ENCODE results near the gene NFATC3. TPM values are rescaled to one million over a fixed set of nuclear protein-coding genes. Genes with fewer than 3 reads are reported as not detected.

NFATC3 gene
- total and polyA plus RNA-seq, 4 donors: 9.7 to 21.2 (median 16.8) TPM

DNA sequence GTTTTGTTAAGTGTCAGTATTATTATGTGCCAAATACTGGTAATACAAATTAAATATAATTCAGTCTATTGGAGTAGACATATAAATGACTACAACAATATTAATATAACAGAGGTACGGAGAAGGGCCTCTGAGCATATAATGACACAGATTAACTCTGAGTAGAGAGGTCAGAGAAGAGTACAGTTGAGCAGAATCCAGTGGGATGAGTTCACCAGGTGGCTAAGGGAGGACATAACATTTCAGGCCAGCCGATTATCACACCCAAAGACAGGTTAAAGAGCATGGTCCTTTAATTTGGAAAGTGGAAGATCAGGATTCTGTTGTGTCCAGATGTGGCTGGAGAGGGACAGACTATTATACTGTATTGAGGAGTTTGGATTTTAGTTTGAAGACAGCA is 11.3 kb downstream of the NFATC3 start:
- 89% methylated on average over 2 of the region's 2 CpGs for WGBS
- DNase-seq (ENCODE audit: low spot score): no peak
- no peak overlapping the region for H3K27ac ChIP-seq (ENCODE audit: low read depth in 1 of 2, low read length in 2 of 2)

DNA sequence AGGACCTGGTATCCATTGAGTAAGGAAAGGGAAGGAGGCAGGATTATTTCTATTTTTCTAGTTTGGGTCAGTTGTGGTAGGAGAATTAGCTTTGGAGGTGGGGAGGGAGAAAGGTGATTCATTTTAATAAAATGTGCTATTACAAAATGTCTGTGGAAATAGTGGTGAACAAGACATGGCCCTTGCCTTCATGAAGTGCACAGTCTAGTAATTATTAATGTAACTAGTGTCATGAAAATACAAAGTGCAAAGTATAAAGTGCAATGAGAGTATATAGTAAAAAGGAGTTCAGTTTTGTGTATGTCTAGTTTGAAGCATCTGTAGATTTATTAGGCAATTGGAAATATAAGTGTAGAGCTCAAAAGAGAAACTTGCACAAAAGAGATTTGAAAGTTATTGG is 11.9 kb downstream of the NFATC3 start:
- Histone ChIP-seq H3K9ac (ENCODE audit: low read depth in 1 of 2, low read length in 2 of 2) (no peak overlapping the region), H3K9me3 (ENCODE audit: control insufficient read depth in 4 of 4, low read length in 3 of 4) (no peaks in the 10 kb centered on the region), H3K27me3 (ENCODE audit: control insufficient read depth in 4 of 4, insufficient read depth in 4 of 4, low read length in 3 of 4) (no peaks in the 10 kb centered on the region), H3K4me1 (ENCODE audit: control insufficient read depth in 4 of 4, insufficient read depth in 4 of 4, low read length in 3 of 4) (peaks cover 5 to 20% (median 8%) of the 10 kb centered on the region in 4 donors), H3K27ac (ENCODE audit: low read depth in 1 of 2, low read length in 2 of 2) (no peak overlapping the region), H3K4me3 (ENCODE audit: low read depth in 1 of 3, low read length in 3 of 3) (no peak overlapping the region), H3K36me3 (ENCODE audit: control insufficient read depth in 4 of 4, insufficient read depth in 3 of 4, low read depth in 1 of 4, low read length in 3 of 4) (no peaks in the 10 kb centered on the region)
- TF ChIP-seq, protein P1, sequence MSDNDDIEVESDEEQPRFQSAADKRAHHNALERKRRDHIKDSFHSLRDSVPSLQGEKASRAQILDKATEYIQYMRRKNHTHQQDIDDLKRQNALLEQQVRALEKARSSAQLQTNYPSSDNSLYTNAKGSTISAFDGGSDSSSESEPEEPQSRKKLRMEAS (IDR thresholded peaks at IDR 0.05): no peak
- TF ChIP-seq JUND (IDR thresholded peaks at IDR 0.05): peak; percentile 60 to 88
- peak; percentile 32 for TF ChIP-seq HNF4G (IDR thresholded peaks at IDR 0.05)
- TF ChIP-seq, protein P2, sequence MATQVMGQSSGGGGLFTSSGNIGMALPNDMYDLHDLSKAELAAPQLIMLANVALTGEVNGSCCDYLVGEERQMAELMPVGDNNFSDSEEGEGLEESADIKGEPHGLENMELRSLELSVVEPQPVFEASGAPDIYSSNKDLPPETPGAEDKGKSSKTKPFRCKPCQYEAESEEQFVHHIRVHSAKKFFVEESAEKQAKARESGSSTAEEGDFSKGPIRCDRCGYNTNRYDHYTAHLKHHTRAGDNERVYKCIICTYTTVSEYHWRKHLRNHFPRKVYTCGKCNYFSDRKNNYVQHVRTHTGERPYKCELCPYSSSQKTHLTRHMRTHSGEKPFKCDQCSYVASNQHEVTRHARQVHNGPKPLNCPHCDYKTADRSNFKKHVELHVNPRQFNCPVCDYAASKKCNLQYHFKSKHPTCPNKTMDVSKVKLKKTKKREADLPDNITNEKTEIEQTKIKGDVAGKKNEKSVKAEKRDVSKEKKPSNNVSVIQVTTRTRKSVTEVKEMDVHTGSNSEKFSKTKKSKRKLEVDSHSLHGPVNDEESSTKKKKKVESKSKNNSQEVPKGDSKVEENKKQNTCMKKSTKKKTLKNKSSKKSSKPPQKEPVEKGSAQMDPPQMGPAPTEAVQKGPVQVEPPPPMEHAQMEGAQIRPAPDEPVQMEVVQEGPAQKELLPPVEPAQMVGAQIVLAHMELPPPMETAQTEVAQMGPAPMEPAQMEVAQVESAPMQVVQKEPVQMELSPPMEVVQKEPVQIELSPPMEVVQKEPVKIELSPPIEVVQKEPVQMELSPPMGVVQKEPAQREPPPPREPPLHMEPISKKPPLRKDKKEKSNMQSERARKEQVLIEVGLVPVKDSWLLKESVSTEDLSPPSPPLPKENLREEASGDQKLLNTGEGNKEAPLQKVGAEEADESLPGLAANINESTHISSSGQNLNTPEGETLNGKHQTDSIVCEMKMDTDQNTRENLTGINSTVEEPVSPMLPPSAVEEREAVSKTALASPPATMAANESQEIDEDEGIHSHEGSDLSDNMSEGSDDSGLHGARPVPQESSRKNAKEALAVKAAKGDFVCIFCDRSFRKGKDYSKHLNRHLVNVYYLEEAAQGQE (IDR thresholded peaks at IDR 0.05): no peak
- peak; percentile 17 to 54 for TF ChIP-seq RXRA (IDR thresholded peaks at IDR 0.05)
- no peak for TF ChIP-seq YY1 (IDR thresholded peaks at IDR 0.05)
- peak; percentile 89 to 93 for TF ChIP-seq HNF4A (conservative IDR thresholded peaks at IDR 0.05)
- TF ChIP-seq, protein P3, sequence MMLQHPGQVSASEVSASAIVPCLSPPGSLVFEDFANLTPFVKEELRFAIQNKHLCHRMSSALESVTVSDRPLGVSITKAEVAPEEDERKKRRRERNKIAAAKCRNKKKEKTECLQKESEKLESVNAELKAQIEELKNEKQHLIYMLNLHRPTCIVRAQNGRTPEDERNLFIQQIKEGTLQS (IDR thresholded peaks at IDR 0.05): no peak
- DNase-seq (ENCODE audit: low spot score): no peak

More for the DNA sequence above, 11.3 kb downstream of the NFATC3 start:
- peaks cover 8 to 24% (median 10%) of the 10 kb centered on the region in 4 donors for H3K4me1 ChIP-seq (ENCODE audit: control insufficient read depth in 4 of 4, insufficient read depth in 4 of 4, low read length in 3 of 4)
- TF ChIP-seq, protein P3 (IDR thresholded peaks at IDR 0.05): no peak
- no peak for TF ChIP-seq RAD21 (IDR thresholded peaks at IDR 0.05)
- TF ChIP-seq HNF4A (conservative IDR thresholded peaks at IDR 0.05): no peak
- no peak for TF ChIP-seq HNF4G (IDR thresholded peaks at IDR 0.05)
- TF ChIP-seq, protein P2 (IDR thresholded peaks at IDR 0.05): no peak
- TF ChIP-seq YY1 (IDR thresholded peaks at IDR 0.05): no peak
- no peak for TF ChIP-seq JUND (IDR thresholded peaks at IDR 0.05)
- no peak for TF ChIP-seq NR2F2 (IDR thresholded peaks at IDR 0.05)
- TF ChIP-seq GABPA (IDR thresholded peaks at IDR 0.05 in 1 of 2, conservative IDR thresholded peaks at IDR 0.05 in 1 of 2): no peak
- TF ChIP-seq, protein P4, sequence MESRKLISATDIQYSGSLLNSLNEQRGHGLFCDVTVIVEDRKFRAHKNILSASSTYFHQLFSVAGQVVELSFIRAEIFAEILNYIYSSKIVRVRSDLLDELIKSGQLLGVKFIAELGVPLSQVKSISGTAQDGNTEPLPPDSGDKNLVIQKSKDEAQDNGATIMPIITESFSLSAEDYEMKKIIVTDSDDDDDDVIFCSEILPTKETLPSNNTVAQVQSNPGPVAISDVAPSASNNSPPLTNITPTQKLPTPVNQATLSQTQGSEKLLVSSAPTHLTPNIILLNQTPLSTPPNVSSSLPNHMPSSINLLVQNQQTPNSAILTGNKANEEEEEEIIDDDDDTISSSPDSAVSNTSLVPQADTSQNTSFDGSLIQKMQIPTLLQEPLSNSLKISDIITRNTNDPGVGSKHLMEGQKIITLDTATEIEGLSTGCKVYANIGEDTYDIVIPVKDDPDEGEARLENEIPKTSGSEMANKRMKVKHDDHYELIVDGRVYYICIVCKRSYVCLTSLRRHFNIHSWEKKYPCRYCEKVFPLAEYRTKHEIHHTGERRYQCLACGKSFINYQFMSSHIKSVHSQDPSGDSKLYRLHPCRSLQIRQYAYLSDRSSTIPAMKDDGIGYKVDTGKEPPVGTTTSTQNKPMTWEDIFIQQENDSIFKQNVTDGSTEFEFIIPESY (IDR thresholded peaks at IDR 0.05): no peak
- TF ChIP-seq, protein P1 (IDR thresholded peaks at IDR 0.05): no peak
- TF ChIP-seq RXRA (IDR thresholded peaks at IDR 0.05): no peak
- TF ChIP-seq FOXA1 (IDR thresholded peaks at IDR 0.05): no peak
- TF ChIP-seq FOXA2 (IDR thresholded peaks at IDR 0.05): no peak
- no peak overlapping the region for H3K9ac ChIP-seq (ENCODE audit: low read depth in 1 of 2, low read length in 2 of 2)
- H3K9me3 ChIP-seq (ENCODE audit: control insufficient read depth in 4 of 4, low read length in 3 of 4): no peaks in the 10 kb centered on the region
- no peaks in the 10 kb centered on the region for H3K36me3 ChIP-seq (ENCODE audit: control insufficient read depth in 4 of 4, insufficient read depth in 3 of 4, low read depth in 1 of 4, low read length in 3 of 4)
- no peaks in the 10 kb centered on the region for H3K27me3 ChIP-seq (ENCODE audit: control insufficient read depth in 4 of 4, insufficient read depth in 4 of 4, low read length in 3 of 4)
- no peak overlapping the region for H3K4me3 ChIP-seq (ENCODE audit: low read depth in 1 of 3, low read length in 3 of 3)

Data from liver (tissue), 9 donors.